GM10266 (cell line): Measurements from ENCODE around the gene DCDC2.
"Not testable (repeated sequence)": the region's sequence is repeated elsewhere in the genome, so short reads cannot be mapped to it uniquely, and the experiment has no call there.

Experiments used
- DNase-seq: peaks from one replicate; pipeline ENCODE4 v3.0.0; 2012; ENCODE audit errors: extremely low spot score
- CTCF ChIP-seq: IDR thresholded peaks from 2 replicates; pipeline ENCODE4 v1.5.1; 2012; ENCODE audit warnings: mild to moderate bottlenecking, low read depth; ENCODE audit not compliant: control insufficient read depth, insufficient read depth; ENCODE audit errors: missing control alignments

The DCDC2 gene

DNA sequence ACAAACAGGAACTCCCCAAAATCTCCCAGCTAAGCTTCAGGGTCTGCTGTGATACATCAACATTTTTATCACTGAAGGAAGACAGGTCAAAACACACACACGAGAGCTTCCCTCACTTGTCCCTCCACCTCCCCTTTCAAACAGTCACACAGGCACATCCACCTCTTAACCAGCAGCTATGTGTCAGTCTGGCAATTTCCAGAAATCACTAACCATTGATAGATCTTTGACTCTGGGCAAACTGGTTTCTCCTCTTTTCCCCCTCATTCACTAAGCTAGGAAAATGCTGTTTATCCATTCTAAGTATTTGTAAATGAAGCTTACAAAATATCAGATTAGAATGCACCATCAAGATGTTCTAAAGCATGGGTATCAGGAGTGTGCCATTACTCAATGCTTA is 87.8 kb downstream of the DCDC2 start:
- DNase-seq: no peak
- TF ChIP-seq CTCF: no peak

- not testable (repeated sequence) for DNase-seq
Measured at GRCh38 chr6:24258214-24258613, 99.6 kb downstream of the DCDC2 start.

- DNase-seq: no peak
- TF ChIP-seq CTCF: no peak
Measured at GRCh38 chr6:24257282-24257681, 100.6 kb downstream of the DCDC2 start.

DNA sequence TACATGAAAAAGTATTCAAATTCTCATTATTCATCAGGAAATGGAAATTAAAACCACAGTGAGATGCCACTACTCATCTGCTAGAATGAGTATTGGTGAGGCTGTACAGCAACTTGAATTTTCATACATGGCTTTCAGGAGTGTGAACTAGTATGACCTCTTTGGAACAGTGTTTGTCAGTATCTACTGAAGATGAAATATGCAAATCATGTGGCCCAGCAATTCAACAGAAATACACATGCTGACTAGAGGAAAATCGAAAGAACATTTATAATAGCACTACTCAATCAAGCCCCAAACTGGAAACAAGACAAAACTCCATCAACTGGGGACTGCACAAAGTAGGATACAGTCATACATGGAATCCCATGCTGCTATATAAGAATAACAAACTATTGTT is 102.2 kb downstream of the DCDC2 start:
- TF ChIP-seq CTCF: no peak
- no peak for DNase-seq

DNA sequence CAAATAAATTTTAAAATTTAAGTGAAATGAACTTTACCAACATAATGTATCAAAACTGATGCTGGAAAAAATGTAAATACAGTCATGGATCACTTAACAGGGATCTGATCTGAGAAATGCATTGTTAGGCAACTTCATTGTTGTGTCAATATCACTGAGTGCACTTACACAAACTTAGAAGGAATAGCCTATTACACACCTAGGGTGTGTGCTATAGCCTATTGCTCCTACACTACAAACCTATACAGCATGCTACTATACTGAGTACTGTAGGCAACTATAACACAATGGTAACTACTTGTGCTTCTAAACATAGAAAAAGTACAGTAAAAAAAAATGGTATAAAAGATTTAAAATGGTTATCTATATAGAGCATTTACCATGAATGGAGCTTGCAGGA is 104.5 kb downstream of the DCDC2 start:
- DNase-seq: no peak
- no peak for TF ChIP-seq CTCF

DNA sequence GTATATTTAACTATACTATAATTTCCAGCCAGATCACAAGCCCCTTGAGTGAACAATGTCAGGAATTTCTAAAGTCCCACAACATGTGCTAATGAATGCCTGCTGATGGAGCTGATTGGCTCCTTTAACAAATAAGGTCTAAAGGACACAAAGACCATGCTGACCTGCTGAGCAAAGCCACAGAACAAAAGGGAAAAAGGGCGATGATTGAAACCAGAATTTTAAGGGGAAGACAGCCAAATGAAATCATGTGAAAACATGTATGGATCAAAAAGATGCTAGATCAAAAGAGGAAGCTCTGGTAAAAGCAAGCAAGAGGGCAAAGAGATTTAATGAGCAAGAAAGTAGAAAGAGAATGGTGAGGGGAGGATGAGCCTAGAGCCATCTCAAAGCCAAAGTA is 105.6 kb downstream of the DCDC2 start:
- no peak for DNase-seq
- no peak for TF ChIP-seq CTCF

GRCh38 chr6:24251339-24251738 is 106.5 kb downstream of the DCDC2 start:
- no peak for TF ChIP-seq CTCF
- DNase-seq: no peak

GRCh38 chr6:24249926-24250325 is 107.9 kb downstream of the DCDC2 start:
- TF ChIP-seq CTCF: no peak

More at GRCh38 chr6:24249926-24250325, 107.9 kb downstream of the DCDC2 start:
- DNase-seq: no peak
